PC-3 (cell line): ENCODE results near the gene INPPL1. TPM values are rescaled to one million over a fixed set of nuclear protein-coding genes. Genes with fewer than 3 reads are reported as not detected.
A peak's percentile ranks its signal among the peaks of the same experiment; 100 is the strongest.

Experiments used
- ATAC-seq: fragments of 200-7000 bp; cut with Tn5 transposase; 2 replicates; pipeline ENCODE4 v1.9.1; 2020; ENCODE audit warnings: mild to moderate bottlenecking, moderate library complexity
- BruUV-seq: library from RNA; stranded (reverse); fragments of 400-500 nt; replicated peaks from 2 replicates; lab custom pipeline; 2021; lab: Mats Ljungman, UMichigan
- CTCF ChIA-PET: fragments of 300-600 bp; sonication (Branson Sonifier 250); formaldehyde crosslinking; loops from one replicate; lab custom pipeline; 2022; ENCODE audit warnings: antibody characterized with exemption; lab: Charles Lee
- POLR2A ChIA-PET: fragments of 300-600 bp; sonication (Branson Sonifier 250); formaldehyde crosslinking; loops from one replicate; lab custom pipeline; 2022; ENCODE audit warnings: antibody characterized with exemption; ENCODE audit not compliant: unreplicated experiment; lab: Charles Lee
- DNase-seq: peaks from one replicate; pipeline ENCODE4 v3.0.0-alpha.2; 2015
- H2AFZ ChIP-seq: fragments of 300-600 bp; sonication (generic); 2 replicates; pipeline ENCODE4 v1.6.0; 2016; ENCODE audit warnings: antibody characterized with exemption, low read length
- H3F3A ChIP-seq: fragments of 300-600 bp; sonication (generic); one replicate; pipeline ENCODE4 v1.6.0; 2017; ENCODE audit warnings: antibody characterized with exemption, low read length, control low read depth, mild to moderate bottlenecking; ENCODE audit not compliant: unreplicated experiment
- H3K27ac ChIP-seq: fragments of 300-600 bp; sonication (generic); 2 replicates; pipeline ENCODE4 v1.5.1; 2016; ENCODE audit warnings: mild to moderate bottlenecking, low read length
- H3K27me3 ChIP-seq: fragments of 300-600 bp; sonication (generic); 2 replicates; pipeline ENCODE4 v1.6.1; 2016; ENCODE audit warnings: low read length, mixed read lengths
- H3K36me3 ChIP-seq: fragments of 300-600 bp; sonication (generic); 2 replicates; pipeline ENCODE4 v1.6.1; 2016; ENCODE audit warnings: low read depth, mixed run types, low read length, mixed read lengths
- H3K4me1 ChIP-seq: fragments of 300-600 bp; sonication (generic); 2 replicates; pipeline ENCODE4 v1.5.1; 2016; ENCODE audit warnings: low read length; ENCODE audit not compliant: insufficient read depth
- H3K4me2 ChIP-seq: fragments of 300-600 bp; sonication (generic); 2 replicates; pipeline ENCODE4 v1.6.0; 2016; ENCODE audit warnings: low read length
- H3K4me3 ChIP-seq: fragments of 300-600 bp; sonication (generic); 2 replicates; pipeline ENCODE4 v1.5.1; 2016; ENCODE audit warnings: mild to moderate bottlenecking, low read length, mixed read lengths
- H3K79me2 ChIP-seq: fragments of 300-600 bp; sonication (generic); 2 replicates; pipeline ENCODE4 v1.6.1; 2017; ENCODE audit warnings: low read length, mixed read lengths
- H3K9ac ChIP-seq: fragments of 300-600 bp; sonication (generic); 2 replicates; pipeline ENCODE4 v1.6.0; 2016; ENCODE audit warnings: mild to moderate bottlenecking, low read length
- H3K9me2 ChIP-seq: fragments of 300-600 bp; sonication (generic); replicated peaks from 2 replicates; pipeline ENCODE4 v1.6.1; 2016; ENCODE audit warnings: mixed run types, low read length, mixed read lengths
- H3K9me3 ChIP-seq: fragments of 300-600 bp; sonication (generic); 2 replicates; pipeline ENCODE4 v1.6.1; 2016; ENCODE audit warnings: low read length, mixed read lengths
- H4K20me1 ChIP-seq: fragments of 300-600 bp; sonication (generic); 2 replicates; pipeline ENCODE4 v1.6.1; 2016; ENCODE audit warnings: low read length, mixed read lengths
- CTCF ChIP-seq: fragments of 300-600 bp; sonication (generic); conservative IDR thresholded peaks from 2 replicates; pipeline ENCODE4 v1.5.1; 2017; ENCODE audit warnings: antibody characterized with exemption, low read depth, mild to moderate bottlenecking, low read length
- EZH2 ChIP-seq: fragments of 300-600 bp; sonication (generic); IDR thresholded peaks from one replicate; pipeline ENCODE4 v1.6.1; 2017; ENCODE audit warnings: antibody characterized with exemption, mild to moderate bottlenecking, low read length; ENCODE audit not compliant: unreplicated experiment
- EZH2phosphoT487 ChIP-seq: fragments of 300-600 bp; sonication (generic); IDR thresholded peaks from 2 replicates; pipeline ENCODE4 v1.6.1; 2018; ENCODE audit warnings: mild to moderate bottlenecking, antibody characterized with exemption, low read length, borderline replicate concordance
- intact Hi-C: fragments of 100-400 bp; cut with micrococcal nuclease; formaldehyde crosslinking; loops from 2 replicates; pipeline ENCODE4 v1.9.0; 2023
- total RNA-seq: library from RNA; depleted of rRNA; stranded (reverse); fragments of >200 nt; gene quantifications from 2 replicates; pipeline ENCODE4 v1.2.3, GENCODE V29; 2014

The INPPL1 gene
- total RNA-seq, 1 experiment from 2014 or later, result 100 TPM

- peaks cover 5% of the 10 kb centered on the region for H3K36me3 ChIP-seq
- H4K20me1 ChIP-seq, result no peaks in the 10 kb centered on the region
- DNase-seq (peak; percentile 40), ATAC-seq (peak; percentile 70)
- CTCF ChIA-PET, result no interaction called here
- POLR2A ChIA-PET, result no interaction called here
- peak overlapping the region; percentile 71 for H3K4me2 ChIP-seq
- TF ChIP-seq CTCF (no peak), EZH2phosphoT487 (peak; percentile 18; the same call in 1 of the 2 replicates)
- no peak overlapping the region for H3K27ac ChIP-seq
- intact Hi-C loops, result loop anchor here (2.0 kb wide), 1 partner anchor 15 kb away; the partner anchor contains the start of gene INPPL1
- peak overlapping the region; percentile 28; the same call in 1 of the 2 replicates for H3K4me3 ChIP-seq
- no peaks in the 10 kb centered on the region for H3K9me3 ChIP-seq
- peak overlapping the region; percentile 35; the same call in 1 of the 2 replicates for H3K9ac ChIP-seq
- H3K4me1 ChIP-seq, result peaks cover 9% of the 10 kb centered on the region
- no TSS peak for BruUV-seq
- no peaks in the 10 kb centered on the region for H3K79me2 ChIP-seq
- H3K27me3 ChIP-seq, result peaks cover 5% of the 10 kb centered on the region; the same call in 1 of the 2 replicates
- H3F3A ChIP-seq, result peaks cover 8% of the 10 kb centered on the region
- peak overlapping the region; percentile 74 for H2AFZ ChIP-seq
- no peaks in the 10 kb centered on the region for H3K9me2 ChIP-seq
Measured at GRCh38 chr11:72239849-72240460, 15.4 kb downstream of the INPPL1 start.

DNA sequence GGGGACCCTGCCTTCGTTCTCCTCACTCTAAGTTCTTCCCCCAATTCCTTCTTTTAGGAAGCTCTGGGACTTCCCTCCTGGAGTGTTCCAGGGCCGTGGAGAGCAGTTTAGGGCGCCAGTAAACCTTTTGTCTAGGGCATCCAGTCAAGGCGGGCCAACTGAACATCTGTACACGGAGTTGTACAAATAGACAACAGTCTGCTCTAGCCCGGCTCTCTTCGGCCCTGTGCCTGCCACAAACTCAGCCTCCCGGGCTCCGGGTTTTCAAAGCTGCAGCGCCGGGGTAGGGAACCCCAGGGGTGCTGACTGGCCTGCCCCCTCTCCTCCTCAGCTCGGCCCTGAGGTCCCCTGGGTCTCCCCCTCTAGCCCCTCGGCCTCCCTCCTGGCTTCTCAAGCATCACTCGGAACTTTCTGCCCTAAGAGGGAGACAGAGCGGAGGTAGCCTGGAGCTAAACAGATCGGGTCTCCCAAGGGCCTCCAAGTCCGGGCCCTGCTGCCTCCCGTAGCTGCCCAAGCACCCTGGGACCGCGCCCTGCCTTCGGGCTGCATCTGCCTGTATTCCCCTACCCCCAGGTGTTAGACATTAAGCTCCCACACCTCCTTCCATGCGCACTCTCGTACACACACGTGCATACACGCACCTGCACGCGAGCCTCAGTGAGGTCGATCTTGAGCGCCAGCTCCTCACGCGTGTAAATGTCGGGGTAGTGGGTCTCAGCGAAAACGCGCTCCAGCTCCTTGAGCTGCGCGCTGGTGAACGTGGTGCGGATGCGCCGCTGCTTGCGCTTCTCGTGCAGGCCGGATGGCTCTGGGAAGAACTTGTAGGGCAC is 16.1 kb downstream of the INPPL1 start:
- TF ChIP-seq EZH2phosphoT487 (no peak), EZH2 (no peak), CTCF (no peak)
- peaks cover 5% of the 10 kb centered on the region for H3K36me3 ChIP-seq
- H2AFZ ChIP-seq, result peak overlapping the region; percentile 74
- H3K79me2 ChIP-seq, result no peaks in the 10 kb centered on the region
- H3K27me3 ChIP-seq, result peaks cover 11% of the 10 kb centered on the region
- intact Hi-C loops, result no loop called here
- H3K27ac ChIP-seq, result no peak overlapping the region
- H3K4me2 ChIP-seq, result peak overlapping the region; percentile 71
- no peaks in the 10 kb centered on the region for H4K20me1 ChIP-seq
- POLR2A ChIA-PET, result no interaction called here
- H3K9me2 ChIP-seq, result no peaks in the 10 kb centered on the region
- peak; percentile 4; the same call in 1 of the 2 replicates for ATAC-seq
- H3F3A ChIP-seq, result peaks cover 8% of the 10 kb centered on the region
- CTCF ChIA-PET, result no interaction called here
- BruUV-seq, result no TSS peak
- H3K4me1 ChIP-seq, result peaks cover 9% of the 10 kb centered on the region
- DNase-seq, result no peak
- no peak overlapping the region; the same call in 1 of the 2 replicates for H3K4me3 ChIP-seq
- no peaks in the 10 kb centered on the region for H3K9me3 ChIP-seq
- no peak overlapping the region for H3K9ac ChIP-seq
